ENCODE measurements around the gene NUMBL. TPM values are rescaled to one million over a fixed set of nuclear protein-coding genes. Genes with fewer than 3 reads are reported as not detected.

NUMBL gene
- total RNA-seq, 1 experiment from 2014 or later = 38.4 TPM

- Histone ChIP-seq H3K9me3 (ENCODE audit: low read depth, low read length, poor library complexity, severe bottlenecking) (no peaks in the 10 kb centered on the region), H3K27ac (ENCODE audit: low read depth, low read length, poor library complexity, severe bottlenecking) (peak overlapping the region; percentile 96), H3K36me3 (ENCODE audit: insufficient read depth, low read length, poor library complexity, severe bottlenecking) (peaks cover 3% of the 10 kb centered on the region), H3K27me3 (replicated peaks; ENCODE audit: insufficient read depth, low read depth, low read length, poor library complexity) (no peaks in the 10 kb centered on the region), H3K4me1 (ENCODE audit: insufficient read depth, low read length, poor library complexity, severe bottlenecking) (peaks cover 17% of the 10 kb centered on the region), H3K4me3 (ENCODE audit: low read depth, low read length, poor library complexity, severe bottlenecking) (no peak overlapping the region)
- intact Hi-C loops (cut with micrococcal nuclease; ENCODE audit: unreplicated experiment) = no loop called here
- no peak for DNase-seq (ENCODE audit: low spot score)
- TF ChIP-seq CTCF (conservative IDR thresholded peaks at IDR 0.05; ENCODE audit: low read depth, low read length) (no peak), EZH2 (IDR thresholded peaks at IDR 0.05; ENCODE audit: borderline replicate concordance, low read depth, low read length, poor library complexity, severe bottlenecking) (no peak)
- ChIA-PET CTCF (no interaction called here), POLR2A (ENCODE audit: low non-redundant PET) (no interaction called here)
- BruUV-seq (replicated peaks) = no TSS peak
Measured at GRCh38 chr19:40692212-40692551, 1.7 kb upstream of the NUMBL start.

GRCh38 chr19:40691421-40692211, 1.2 kb upstream of the NUMBL start:
- no peak for TF ChIP-seq EZH2 (IDR thresholded peaks at IDR 0.05; ENCODE audit: borderline replicate concordance, low read depth, low read length, poor library complexity, severe bottlenecking)
- no peak for TF ChIP-seq CTCF (conservative IDR thresholded peaks at IDR 0.05; ENCODE audit: low read depth, low read length)
- Histone ChIP-seq H3K27ac (ENCODE audit: low read depth, low read length, poor library complexity, severe bottlenecking) (peak overlapping the region; percentile 96), H3K36me3 (ENCODE audit: insufficient read depth, low read length, poor library complexity, severe bottlenecking) (peaks cover 3% of the 10 kb centered on the region), H3K4me3 (ENCODE audit: low read depth, low read length, poor library complexity, severe bottlenecking) (peak overlapping the region; percentile 94), H3K9me3 (ENCODE audit: low read depth, low read length, poor library complexity, severe bottlenecking) (no peaks in the 10 kb centered on the region), H3K4me1 (ENCODE audit: insufficient read depth, low read length, poor library complexity, severe bottlenecking) (peaks cover 17% of the 10 kb centered on the region), H3K27me3 (replicated peaks; ENCODE audit: insufficient read depth, low read depth, low read length, poor library complexity) (no peaks in the 10 kb centered on the region)
- BruUV-seq (replicated peaks) = no TSS peak
- intact Hi-C loops (cut with micrococcal nuclease; ENCODE audit: unreplicated experiment) = no loop called here
- peak; percentile 39 for DNase-seq (ENCODE audit: low spot score)
- ChIA-PET POLR2A (ENCODE audit: low non-redundant PET) (interaction anchor here (0.7 kb wide), 1 partner anchor 84 kb away, joined by 4 read pairs; the partner anchor contains the start of gene MIA), CTCF (interaction anchor here (0.9 to 1.2 kb wide), 3 partner anchors 8 to 115 kb away, joined by 3 to 5 read pairs (median 4); no protein-coding TSS in a partner anchor)

- intact Hi-C loops (cut with micrococcal nuclease; ENCODE audit: unreplicated experiment) = no loop called here
- peak overlapping the region; percentile 96 for H3K27ac ChIP-seq (ENCODE audit: low read depth, low read length, poor library complexity, severe bottlenecking)
- CTCF ChIA-PET = interaction anchor here (0.6 to 1.2 kb wide), 5 partner anchors 9 to 455 kb away, joined by 3 to 10 read pairs (median 5); no protein-coding TSS in a partner anchor
- peak; percentile 93 for DNase-seq (ENCODE audit: low spot score)
- POLR2A ChIA-PET (ENCODE audit: low non-redundant PET) = interaction anchor here (0.7 kb wide), 1 partner anchor 84 kb away, joined by 4 read pairs; the partner anchor contains the start of gene MIA
- H3K36me3 ChIP-seq (ENCODE audit: insufficient read depth, low read length, poor library complexity, severe bottlenecking) = peaks cover 3% of the 10 kb centered on the region
- no peak for TF ChIP-seq CTCF (conservative IDR thresholded peaks at IDR 0.05; ENCODE audit: low read depth, low read length)
- no peak for TF ChIP-seq EZH2 (IDR thresholded peaks at IDR 0.05; ENCODE audit: borderline replicate concordance, low read depth, low read length, poor library complexity, severe bottlenecking)
- peak overlapping the region; percentile 94 for H3K4me3 ChIP-seq (ENCODE audit: low read depth, low read length, poor library complexity, severe bottlenecking)
- TSS peak; percentile 95 for BruUV-seq (replicated peaks)
- H3K9me3 ChIP-seq (ENCODE audit: low read depth, low read length, poor library complexity, severe bottlenecking) = no peaks in the 10 kb centered on the region
- H3K27me3 ChIP-seq (replicated peaks; ENCODE audit: insufficient read depth, low read depth, low read length, poor library complexity) = no peaks in the 10 kb centered on the region
- peaks cover 17% of the 10 kb centered on the region for H3K4me1 ChIP-seq (ENCODE audit: insufficient read depth, low read length, poor library complexity, severe bottlenecking)
Measured at GRCh38 chr19:40690693-40691420, 406 bp upstream of the NUMBL start.
